ENCODE data around the gene ITGA11.

The ITGA11 gene

DNA sequence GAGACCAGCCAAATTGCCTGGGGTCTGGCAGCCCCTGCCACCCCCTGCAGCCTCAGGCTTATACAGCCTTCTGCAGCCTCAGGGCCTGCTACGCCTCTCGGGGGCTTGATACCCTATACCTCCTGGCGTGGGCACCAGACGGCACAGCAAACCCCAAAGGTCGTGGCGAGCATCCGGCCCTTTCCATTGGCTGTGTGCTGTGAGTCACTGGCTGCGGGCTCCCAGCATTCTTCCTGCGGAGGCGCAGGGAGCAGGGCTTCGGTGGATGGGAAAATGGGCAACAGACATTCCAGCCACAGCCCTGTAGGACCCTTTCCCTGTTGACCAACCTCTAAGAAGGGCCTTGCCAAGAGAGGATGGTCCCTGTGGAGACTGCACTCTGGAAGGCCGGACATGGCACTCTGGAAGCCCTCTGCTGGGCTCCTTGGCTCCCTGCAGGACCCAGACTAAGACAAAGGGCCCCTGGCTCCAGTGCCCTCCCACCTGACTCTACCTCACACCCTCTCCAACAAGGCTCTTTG, 59.6 kb downstream of the ITGA11 start:
- peak in 1 of 2 experiments; percentile 37 for DNase-seq

DNA sequence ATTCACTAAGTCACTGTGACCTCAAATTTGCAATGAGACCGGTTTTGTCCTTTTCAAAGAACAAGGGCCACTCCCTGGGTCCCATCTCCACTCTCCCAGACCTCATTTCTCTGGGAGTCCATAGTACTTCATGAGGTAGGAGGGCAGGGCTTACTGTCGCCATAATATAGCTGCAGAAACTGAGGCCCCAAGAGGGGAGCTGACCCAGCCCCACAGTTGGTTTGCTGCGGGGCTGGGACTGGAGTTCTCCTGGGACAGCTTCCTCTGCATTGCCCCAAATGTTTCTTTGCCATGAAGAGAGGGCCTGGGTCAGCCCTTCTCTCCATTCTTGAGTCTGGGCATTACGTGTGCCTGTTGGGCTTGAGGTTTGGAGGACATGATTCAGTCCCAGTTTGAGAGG, 60.1 kb downstream of the ITGA11 start:
- DNase-seq, result no peak

DNA sequence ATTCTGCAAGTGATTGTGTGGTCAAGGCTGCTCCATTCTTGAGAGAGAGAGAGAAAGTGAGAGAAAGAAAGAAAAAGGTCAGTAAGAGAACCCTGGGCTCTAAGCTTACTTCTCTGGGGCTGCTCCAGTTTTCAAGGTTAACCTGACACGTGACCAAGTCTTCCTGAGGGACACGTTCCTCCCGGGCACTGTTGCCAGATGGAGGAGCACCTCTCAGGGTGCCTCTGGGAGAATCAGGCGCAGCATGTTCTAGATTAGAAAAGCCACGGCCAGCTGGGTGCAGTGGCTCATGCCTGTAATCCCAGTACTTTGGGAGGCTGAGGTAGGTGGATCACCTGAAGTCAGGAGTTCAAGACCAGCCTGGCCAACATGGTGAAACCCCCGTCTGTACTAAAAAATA, 60.8 kb downstream of the ITGA11 start:
- no peak for DNase-seq

DNA sequence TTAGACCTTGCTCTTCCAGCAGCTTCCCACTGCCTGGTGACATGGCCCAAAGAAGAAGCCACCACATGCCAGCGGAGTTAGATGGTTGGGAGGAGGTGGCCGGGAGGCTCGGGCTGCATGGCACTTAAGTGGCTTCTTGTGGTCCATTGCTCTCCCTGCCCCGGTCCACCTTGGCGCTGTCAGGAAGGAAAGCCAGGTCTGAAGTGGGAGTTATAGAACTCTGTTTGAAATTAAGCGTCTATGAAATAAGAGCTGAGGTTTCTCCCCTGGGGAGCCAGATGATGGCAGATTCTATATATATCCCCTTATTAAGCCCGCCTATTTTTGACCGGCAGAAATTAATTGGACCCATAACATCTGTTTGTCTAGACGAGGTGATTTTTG, 61.2 kb downstream of the ITGA11 start:
- DNase-seq, result no peak

DNA sequence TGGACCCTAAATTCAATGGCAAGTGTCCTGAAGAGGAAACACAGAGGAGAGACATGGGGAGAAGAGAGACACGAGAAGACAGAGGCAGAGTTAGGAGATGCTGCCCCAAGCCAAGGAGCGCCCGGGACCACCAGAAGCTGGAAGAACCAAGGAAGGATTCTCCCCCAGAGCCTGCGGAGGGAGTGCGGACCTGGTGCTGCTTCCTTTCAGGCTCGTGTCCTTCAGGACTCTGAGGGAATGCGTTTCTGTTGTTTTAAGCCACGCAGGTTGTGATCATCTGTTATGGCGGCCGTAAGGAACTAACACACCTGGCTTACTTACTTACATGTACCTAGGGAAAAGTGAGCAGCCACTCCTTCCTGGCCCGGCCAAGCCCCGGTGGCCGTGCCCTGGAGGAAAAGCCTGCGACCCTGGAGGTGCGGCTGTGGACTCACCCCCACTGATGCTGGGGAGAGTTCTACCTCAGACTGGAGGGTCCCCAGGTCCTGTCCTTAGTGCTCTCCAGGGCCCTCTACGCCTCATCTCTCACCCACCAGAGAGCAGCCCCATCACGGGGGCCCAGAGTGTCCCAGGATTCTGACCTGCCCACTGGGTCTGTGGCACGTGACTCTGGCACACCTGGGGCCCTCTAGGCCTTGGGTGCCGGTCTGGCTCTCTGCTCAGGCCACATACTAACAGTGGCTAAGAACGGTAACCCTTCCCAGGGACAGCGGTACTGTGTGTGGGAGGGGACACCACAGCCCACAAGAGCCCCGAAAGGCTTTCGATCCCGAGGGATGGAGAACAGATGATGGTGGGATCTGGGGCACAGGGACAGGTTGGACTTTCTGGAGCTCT, 61.8 kb downstream of the ITGA11 start:
- DNase-seq, result no peak

DNA sequence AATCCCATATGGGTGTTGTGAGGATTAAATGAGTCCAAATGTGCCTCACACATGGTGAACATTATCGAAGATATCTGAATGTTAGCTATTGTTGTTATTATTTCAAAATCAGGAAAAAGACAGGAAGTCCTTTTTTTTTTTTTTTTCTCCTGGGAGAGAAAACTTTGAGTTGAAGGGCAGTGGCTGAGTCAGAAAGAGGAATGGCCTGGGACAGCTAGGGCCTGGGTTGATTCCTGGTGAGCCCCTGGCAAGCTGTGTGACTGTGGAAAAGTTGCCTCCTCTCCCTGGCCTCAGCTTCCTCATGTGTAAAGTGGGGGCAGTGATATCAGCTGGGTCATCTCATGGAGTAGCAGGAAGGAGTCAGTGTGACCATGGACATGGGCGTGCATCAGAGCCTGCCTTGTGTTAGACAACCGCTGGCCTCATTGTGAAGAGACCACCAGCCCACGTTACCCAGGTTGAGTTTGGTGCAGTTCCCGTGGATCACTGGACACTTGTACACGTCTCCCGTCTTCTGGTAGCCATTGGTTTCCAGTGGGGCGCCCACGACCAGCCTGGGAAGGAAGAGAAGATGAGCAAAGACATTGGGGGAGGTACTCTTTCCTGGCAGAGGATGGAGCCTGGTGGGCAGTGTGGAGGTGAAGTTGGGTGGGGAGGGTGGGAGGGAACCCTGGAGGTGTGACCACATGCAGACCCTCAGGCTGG, 63.1 kb downstream of the ITGA11 start:
- no peak for DNase-seq

DNA sequence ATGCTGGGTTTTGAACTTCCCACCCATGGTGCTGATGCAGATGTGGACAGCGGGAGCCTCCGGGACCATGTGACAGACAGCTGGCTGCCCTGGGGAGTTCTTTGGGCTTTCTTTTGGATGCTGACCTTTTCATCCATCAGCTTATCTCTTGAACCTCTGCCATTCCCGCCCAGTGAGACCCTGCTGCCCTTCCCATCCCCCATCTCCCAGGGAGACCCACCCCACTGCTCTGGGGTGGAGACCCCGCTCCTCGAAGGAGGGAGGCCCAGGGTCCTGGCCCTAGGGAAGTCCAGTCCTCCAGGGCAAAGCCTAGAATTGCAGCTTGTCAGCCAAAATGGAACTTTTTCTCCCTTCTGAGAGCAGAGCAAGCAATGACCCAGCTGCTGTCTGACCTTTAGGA, 64.0 kb downstream of the ITGA11 start:
- DNase-seq, result no peak

DNA sequence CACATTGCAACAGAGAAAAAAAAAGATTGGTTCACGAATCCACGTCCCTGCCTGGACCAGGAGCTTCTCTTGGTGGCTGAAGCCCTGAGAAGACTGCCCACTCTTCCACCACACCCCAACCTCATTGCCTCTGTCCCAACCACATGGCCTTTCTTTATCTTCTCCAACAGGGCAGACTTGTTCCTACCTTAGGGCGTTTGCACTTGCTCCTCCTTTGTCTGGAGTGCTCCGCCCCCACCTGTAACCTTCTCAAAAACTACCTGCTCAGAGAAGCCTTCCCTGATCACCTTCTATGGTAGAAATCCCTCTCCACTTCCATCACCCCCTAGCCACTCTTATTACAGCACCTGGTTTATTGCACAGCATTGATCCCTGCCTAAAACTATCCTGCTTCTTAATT, 64.7 kb downstream of the ITGA11 start:
- no peak for DNase-seq

DNA sequence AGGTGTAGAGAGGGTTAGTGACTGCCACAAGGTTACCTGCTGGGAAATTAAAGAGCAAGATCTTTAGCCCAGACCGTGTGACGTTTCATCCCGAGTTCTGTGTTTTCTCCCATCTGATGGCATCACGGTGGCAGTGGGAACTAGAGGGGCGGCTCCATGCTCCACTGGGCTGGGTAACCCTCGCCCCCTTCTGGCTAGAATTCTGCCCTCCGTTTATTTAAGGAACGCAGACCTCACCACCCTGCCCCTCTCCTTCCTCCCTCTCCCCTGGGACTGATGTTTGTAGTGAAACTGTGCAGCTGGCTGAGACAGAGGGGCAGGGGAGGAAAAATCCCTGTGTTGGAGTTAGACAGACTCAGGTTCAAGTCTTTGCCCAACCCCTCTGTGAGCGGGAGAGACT, 65.6 kb downstream of the ITGA11 start:
- peak in 1 of 2 experiments; percentile 11 for DNase-seq

DNA sequence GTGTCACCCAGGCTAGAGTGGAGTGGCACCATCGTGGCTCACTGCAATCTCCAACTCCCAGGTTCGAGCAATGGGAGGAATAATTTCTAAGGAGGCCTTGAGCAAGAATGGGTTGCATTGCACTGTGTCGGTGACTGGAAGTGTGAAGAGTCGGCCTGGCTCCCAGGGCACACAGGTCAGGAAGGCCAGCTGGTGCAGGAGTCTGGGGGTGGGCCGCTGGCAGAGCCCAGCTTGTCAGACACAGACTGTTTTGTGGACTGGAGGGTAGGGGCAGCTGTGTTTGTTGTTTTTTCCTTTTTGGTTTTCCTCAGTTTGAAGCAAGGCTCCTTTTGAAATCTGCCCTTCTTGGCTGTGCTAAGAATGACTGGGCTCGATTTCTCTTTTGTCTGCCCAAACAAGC, 66.2 kb downstream of the ITGA11 start:
- DNase-seq, result no peak

DNA sequence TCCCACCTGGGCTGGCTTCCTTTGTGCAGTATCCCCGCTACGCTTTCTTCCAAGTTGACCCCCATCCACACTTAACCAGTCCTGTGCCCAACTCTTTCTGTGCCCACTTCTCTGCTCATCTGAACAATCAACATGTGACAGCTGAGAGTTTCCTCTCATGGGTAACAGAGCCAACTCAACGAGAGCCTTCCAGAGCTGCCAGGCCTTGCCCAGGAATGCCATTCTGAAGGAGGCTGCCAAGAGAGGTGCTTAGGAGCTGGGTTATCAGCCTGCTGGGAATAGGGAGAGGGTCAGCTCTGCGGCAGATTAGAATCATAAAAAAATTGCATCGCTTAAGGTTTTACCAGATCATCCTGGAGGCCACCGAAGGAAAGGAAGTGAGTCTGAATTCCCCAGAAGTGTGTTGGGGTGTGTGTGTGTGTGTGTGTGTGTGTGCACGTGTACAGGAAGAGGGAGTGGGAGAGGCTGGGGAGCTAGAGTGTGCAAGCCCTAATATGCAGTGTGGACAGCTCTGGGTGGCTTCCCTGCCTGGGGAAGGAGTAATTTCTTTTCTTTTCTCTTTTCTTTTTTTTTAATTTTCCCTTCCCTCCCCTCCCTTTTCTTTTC, 66.7 kb downstream of the ITGA11 start:
- DNase-seq, result no peak

DNA sequence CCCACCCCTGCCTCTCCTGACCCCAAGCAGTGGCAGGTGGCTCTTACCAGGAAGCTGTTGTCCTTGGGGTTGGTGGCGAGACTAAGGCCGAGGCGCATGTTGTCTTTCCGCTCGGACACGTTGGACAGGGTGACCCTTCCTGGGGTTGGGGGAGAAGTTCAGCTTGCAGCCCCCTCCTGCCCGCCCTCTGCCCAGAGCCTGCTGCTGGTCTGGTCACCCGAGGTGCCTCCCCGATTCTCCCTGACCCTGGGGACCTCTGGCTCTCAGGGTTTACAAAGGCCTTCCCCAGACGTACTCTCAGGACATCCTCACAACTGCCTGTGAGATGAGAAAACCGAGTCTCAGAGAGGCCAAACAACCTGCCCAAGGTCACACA, 67.3 kb downstream of the ITGA11 start:
- DNase-seq, result no peak

DNA sequence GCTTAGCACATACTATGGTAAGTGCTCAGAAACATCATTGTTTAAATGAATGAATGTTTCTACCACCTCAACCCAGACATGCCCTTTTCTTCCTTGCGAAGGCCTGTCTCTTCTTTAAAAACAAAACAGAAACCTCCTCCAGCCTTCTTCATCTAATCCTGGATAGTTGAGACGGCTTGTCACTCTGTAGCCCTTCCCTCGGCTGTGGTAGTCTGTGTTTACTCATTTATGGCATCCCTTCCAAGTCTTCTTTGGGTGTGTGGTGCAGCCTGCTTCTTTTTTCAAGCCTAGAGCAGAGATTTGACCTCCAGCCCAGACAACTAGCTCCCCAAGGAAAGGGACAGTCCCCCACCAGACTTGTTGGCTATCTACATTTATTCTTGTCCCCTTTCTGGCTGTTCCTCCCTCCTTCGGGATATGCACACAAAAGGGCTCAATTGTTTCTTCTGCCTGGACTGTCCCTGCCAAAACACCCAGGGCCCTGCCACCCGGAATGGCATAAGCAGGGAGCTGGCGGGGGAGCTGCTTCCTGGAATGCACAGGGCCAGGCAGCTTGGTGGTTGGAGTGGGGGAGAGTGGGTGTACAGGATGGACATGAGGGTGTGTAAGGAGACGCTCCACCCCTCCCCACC, 67.8 kb downstream of the ITGA11 start:
- DNase-seq, result no peak

DNA sequence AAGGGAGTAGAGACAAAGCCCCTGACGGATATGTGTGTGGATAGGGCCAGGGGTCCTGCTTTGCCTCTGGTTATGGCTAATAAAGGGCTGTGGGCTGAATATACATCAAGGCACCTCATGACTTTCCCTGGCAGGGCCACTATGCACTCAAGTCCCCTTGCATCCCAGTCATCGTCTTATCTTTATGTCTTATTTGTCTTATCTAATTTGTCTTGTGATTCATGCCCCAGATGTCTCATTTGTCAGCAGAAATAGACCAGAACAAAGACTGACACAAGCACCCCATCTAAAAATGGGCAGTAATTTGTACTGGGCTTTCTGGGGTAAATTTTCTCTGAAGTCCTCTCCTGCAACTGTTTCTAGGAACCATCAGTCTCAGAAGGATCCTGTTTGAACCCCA, 68.6 kb downstream of the ITGA11 start:
- DNase-seq, result no peak

DNA sequence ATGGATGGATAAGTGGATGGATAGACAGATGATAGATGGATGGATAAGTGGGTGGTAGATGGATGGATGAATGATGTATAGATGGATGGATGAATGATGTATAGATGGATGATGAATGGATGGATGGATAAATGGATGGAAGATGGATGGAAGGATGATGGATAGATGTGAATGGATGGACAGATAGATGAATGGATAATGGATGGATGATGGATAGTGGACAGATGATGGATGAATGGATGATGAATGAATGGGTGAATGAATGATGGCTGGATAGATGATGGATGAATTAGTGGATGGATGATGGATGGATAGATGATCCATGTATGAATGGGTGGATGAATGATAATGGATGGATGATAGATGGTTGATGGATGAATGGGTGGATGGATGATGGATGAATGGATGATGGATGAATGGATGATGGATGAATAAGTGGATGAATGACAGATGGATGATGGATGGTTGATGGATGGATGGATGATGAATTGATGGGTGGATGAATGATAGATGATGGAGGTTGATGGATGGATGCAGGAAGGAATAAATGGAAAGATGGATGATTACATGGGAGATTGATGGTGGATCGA, 69.3 kb downstream of the ITGA11 start:
- no peak for DNase-seq

DNA sequence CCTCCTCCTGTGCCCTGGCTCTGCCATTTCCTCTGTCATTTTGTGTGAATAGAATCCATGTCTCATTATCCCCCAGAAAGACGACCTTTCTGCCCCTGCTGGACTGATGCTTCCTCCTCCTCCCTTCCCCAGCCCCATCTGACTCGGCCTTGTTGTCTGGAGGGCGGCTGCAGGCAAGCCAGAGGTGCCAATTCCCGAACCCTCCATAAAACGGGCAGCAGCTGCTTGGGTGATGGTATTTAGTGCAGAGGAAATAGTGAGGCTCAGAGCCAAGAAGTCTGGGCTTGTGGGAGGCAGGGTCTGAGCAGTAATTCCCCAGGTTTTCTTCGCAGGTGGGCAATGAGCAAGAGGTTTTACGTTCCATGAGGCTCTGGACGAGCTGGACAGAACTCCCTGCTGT, 71.2 kb downstream of the ITGA11 start:
- DNase-seq, result no peak

DNA sequence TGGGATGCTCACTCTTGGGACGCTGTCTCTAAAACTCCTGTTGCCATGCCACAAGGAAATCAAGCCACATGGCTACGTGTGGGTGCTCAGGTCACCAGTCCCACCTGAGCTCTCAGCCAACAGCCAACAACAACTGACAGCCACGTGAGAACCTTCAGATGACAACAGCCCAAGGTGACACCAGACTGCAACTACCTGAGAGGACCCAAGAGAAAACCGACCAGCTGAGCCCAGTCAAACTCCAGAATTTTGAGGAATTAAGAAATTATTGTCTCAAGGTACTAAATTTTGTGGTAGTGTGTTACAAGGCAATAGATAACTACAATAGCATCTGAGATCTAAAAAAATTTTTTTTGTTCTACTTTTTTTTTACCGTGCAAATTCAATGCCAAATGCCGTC, 75.2 kb downstream of the ITGA11 start:
- no peak for DNase-seq

DNA sequence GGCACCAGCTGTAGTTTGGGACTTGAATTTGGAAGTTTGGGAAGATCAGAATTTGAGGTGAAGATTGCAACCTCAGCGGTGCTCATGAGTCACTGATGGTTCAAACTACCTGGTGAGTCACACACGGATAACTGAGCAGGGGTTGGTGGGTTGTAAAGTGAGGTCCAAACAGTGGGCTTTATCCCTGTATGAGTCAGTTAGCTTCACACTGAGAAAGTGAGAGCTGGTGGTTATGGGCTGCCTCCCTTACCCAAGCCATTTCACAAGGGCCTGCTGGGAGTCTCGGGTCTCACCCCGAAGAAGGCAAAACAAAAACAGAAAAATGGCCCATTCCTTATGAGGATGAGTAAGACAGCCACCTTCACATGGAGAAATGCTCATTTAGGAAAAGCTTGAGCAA, 77.0 kb downstream of the ITGA11 start:
- DNase-seq, result no peak

DNA sequence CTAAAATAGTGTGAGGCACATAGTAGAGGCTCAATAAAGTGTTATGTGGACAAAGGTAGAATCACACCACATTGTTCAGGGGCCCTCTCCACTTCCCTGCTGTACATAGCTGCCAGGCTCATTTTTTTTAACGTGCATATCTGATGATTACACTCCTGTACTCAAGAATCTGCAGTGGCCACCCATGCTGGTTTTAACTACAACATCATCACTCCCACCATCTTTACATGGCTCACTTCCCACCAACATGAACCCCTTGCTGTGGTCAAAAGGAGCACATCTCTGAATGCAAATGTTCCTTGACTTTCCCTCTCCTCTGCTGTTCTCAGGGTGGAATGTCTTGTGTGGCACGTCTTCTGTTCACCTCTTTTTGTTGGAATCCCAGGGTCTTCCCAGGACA, 77.7 kb downstream of the ITGA11 start:
- no peak for DNase-seq

DNA sequence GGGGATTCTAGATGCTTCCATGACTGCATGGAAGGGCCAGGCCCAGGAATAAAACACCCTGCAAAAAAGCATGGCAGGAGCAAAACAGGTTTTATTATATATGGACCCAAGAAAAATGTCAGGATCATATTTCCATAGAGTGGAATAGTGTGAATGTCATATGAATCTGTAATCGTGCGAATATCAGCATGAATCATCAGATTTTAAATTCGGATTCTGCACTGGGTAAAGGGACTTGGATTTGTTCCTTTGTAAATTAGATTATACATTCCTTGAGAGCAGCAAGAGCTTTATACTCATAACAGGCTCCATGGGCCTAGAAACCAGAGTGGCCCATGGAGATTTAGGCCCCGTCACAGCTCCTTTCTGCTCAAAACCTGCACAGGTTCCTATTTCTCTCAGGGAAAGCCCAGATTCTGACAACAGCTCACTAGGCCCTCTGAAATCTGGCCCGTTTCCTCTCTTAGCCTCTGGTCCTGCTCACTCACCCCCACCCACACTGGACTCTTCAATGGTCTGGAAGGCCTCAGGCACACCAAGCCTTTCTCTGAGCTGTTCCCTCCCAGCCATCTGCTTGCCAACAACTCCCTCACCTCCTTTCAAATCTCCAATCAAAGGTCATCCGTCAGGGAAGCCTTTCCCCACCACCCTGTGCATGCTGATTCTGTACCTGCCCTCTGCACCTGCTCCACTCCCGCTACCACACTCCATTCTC, 78.4 kb downstream of the ITGA11 start:
- no peak for DNase-seq

DNA sequence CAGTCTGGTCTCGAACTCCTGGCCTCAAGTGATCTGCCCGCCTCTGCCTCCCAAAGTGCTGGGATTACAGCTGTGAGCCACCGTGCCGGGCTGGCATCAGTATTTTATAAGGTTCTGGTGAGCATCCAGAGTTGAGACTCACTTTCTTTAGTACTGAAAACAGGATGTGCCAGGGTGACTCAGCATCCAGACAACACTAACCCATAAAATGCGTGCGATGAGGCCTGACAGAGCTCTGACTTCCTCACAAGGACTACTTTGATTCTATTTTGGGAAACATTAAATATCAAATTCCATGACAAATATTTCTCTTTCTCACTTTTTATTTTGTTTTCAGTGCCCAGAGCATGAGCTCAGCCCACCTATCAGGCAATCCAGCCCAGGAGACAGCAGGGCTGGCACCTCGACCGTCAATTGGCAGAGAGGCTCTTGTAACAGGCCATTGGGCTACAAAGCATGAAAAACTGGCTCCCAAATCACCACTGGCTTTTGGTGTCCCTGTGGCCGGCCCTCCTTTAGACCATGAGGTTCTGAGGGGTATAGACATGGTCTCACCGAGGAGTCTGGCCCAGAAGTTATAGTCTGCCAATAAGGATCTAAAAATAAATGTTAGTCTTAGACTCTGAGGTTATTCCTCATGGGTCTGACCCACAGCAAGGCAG, 79.4 kb downstream of the ITGA11 start:
- DNase-seq, result no peak

DNA sequence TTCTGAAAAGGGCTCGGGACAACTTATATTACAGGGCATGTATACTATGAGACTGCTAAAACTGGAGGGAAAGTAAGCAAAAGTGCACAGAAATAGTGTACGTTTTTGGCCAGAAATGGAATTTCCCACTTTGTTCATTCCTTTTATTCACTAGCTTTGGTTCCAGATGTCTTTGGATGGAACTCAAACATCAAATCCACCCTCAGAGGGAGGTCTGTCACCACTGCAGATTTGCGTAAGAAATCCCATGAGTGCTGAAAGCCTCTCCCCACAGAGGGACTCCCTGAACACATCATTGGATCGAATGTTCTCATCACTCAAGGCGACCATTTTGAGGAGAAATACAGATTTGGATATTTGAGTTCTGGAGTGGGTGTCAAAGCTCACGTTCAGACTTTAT, 82.8 kb downstream of the ITGA11 start:
- DNase-seq, result no peak
